GM18505 (cell line): ENCODE data around the gene RGS3.

Experiments
- ATAC-seq: cut with Tn5 transposase; IDR thresholded peaks from one replicate; pipeline ENCODE4 v1.9.1; 2021; ENCODE audit not compliant: unreplicated experiment
- POLR2A ChIP-seq: IDR thresholded peaks from 4 replicates; pipeline ENCODE4 v1.6.1; 2011; ENCODE audit warnings: borderline replicate concordance; ENCODE audit not compliant: insufficient read depth, insufficient read length; ENCODE audit errors: extremely low read depth

The RGS3 gene

DNA sequence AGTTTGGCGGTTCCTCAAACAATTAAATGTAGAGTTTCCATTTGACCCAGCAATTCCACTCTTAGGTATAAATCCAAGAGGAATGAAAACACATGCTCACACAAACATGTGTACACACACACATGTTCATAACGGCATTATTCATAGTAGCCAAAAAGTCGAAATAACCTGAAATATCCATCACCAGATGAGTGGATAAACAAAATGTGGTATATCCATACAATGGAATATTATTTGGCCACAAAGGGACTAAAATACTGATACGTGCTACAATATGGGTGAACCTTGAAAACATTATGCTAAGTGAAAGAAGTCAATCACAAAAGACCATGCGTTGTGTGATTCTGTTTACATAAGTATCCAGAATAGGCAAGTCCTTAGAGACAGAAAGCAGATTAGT, 8.7 kb downstream of the RGS3 start:
- no peak for ATAC-seq
- no peak for TF ChIP-seq POLR2A

DNA sequence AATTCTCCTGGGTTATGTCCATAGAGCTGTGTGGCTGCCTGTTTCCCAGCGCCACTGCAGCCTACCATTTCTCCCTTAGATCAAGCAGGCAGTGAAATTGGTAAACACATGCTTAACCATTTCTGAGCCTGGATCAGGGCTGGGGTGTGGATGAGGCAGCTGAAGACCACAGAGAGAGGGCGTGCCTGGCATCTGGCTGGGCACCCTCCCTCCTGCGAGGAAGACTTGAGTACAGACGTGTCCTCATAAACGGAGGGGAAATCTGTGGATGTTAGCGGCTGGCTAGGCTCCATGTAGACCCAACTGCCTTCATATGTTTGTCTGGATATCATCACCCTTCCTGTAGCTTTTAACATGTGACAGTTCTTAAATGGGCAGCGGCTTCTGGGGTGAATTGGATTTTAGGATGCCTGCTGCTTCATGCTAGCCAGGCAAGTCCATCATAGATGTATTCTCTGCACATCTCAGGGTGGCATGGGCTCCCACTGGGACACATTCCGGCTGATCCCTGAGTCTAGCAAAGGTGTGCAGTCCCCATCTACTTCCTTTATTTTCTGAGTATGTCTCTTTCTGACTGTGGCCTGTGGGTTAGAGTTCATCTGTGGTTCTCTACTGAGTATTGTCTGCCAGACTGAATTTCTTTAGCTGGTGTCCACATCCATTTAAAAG, 11.0 kb downstream of the RGS3 start:
- ATAC-seq, result no peak
- TF ChIP-seq POLR2A, result no peak

DNA sequence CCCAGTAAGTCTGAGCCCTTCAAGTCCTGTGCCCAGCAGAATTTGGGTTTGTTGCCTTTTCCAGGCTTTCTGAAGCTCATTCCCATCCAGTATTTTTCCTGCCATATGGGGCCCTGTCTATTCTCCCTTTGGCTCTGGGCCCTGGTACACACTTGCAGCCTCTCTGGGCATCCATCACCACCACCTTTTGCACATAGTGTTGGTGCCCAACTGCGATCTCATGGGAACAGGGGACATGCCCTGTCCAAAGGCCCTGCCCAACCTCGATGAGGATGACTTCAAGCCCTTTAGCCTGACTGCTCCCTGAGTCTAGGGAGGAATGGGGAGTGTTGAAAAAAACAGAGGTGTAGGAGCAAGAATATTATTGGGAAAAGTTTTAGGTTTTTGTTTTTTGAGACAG, 11.5 kb downstream of the RGS3 start:
- no peak for ATAC-seq
- TF ChIP-seq POLR2A, result no peak

DNA sequence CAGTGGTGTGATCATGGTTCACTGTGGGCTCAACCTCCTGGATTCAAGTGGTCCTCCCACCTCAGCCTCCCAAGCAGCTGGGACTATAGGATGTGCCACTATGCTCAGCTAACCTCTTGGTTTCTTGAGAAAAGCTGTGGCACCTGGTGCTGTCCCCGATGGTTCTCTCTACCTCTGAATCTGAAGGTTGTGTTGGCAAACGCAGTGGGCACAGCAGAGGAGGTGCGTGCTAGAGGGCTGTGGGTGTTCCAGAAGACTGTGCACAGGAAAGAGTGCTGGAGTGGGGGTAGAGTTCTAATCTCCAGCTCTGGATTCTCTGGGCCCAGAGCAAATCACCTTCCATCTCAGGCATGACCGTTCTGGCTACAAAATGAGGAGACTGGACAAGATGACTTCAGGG, 12.5 kb downstream of the RGS3 start:
- no peak for TF ChIP-seq POLR2A
- no peak for ATAC-seq

DNA sequence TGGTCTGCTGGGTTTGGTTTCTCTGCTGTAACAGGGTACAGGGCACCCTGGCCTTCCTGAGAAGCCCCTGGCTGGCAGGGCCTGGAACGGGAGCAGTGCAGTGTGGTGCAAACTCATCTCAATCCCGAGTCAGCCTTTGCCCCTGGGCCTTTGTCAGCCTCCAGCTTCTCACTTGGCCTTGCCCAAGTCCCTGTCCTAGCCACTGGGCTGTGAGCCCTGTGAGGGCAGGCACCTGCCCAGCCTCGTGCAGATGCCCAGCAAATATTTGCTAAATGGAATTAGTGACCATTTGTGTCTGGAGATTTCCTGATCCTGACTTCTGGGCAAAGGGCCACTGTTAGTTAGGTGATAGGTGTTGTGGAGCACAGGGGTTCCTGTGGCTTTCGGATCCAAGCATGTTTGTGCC, 13.0 kb downstream of the RGS3 start:
- no peak for ATAC-seq
- no peak for TF ChIP-seq POLR2A

DNA sequence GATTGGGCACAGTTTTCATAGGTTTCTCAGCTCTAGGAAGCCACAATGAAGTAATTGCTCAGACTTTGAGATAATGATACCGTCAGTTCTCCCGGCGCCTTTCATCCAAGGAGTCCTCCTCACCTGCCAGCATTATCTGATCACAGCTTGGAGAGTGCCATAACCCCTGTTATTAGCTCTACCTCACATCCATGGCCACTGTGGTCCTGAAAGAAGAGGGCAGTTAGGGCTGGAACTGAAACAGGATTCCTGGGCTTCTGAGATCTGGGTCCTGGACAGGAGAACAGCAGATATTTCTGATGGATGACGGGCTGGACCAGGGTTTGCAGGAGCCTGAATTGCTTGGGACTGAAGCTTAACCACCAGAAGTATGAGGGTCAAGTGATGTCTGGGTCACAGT, 13.5 kb downstream of the RGS3 start:
- no peak for TF ChIP-seq POLR2A
- no peak for ATAC-seq

DNA sequence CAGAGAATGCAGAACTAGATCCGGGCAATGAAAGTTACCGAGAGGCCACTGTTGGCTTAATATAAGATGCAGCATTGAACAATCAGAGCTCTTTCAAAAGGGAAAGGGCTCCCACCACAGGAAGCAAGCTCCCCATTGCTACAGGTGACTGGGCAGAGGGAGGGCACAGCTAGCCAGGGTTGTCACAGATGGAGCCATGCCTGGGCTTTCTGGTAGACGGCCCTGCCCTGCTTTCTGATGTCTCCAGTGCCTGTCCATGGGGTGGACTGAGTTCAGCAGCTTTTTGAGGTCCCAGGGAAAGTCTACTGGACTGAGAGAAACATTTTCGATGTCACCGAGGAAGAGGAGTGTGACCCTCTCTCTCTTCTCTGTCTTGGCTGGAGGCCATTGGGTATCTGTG, 14.1 kb downstream of the RGS3 start:
- ATAC-seq, result no peak
- no peak for TF ChIP-seq POLR2A

DNA sequence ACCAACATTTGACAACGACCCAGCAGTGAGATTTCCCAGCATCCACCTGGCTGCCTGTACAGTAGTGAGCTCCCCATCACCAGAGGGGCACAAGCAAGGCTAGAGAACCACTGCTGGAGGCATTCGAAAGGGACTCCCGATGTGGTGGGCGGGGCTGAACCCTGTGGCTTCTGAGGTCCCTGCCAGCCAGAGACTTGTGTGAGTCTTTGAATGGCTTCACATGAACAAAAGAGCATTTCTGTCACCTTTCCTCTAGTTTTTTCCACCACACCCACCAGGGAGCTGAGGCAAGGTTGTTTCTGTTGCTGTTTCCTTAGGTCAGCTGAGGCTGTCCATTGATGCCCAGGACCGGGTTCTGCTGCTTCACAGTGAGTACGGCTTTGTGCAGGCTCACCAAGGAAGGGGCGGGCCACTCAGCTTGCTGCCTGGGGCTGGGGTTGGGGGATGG, 15.7 kb downstream of the RGS3 start:
- ATAC-seq, result no peak
- TF ChIP-seq POLR2A, result no peak

DNA sequence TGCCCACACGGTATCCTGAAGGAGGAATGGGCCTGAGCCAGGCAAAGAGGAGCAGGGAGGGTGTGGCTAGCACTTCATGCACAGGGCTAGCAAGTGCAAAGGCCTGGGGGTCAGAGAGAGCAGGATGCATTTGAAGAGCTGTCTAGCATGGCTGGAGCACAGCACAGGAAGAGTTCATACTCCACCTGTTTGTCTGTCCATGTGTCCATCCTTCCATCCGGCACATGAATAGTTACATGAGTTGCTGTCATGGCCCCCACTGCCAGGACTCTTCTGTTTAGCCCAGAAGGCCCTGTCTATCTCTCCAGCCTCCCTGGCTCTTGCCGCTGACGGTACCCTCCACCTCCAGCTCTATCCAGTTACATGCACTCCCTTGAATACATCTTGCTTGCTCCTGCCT, 17.1 kb downstream of the RGS3 start:
- ATAC-seq, result no peak
- no peak for TF ChIP-seq POLR2A

DNA sequence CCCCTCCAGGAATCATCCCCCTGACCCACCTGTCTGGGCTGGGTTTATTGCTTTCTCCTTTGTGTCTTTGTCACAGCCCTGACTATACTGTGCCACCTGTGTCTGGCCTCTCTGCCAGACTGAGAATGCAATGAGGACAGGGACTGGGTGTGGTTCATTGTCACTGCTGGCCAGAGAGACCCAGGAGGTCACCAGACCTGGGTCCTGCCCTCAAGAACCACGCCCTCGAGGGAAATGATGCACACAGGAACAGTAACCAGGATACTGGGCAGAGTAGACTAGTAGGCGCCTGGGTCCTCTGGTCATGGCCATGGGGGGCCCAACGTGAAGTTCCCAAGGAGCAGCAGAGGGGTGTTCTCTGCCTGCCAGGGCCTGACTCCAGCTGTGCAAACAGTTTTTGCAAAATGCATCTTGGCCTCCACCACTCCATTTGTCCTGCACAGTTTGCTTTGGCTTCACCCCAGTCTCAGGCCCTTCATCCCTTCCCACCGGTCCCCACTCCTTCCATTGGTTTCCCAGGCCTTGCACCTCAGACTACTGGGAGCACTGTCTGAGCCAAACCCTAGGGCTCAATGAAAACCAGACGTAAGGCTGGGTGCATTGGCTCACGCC, 17.8 kb downstream of the RGS3 start:
- no peak for TF ChIP-seq POLR2A
- ATAC-seq, result no peak

DNA sequence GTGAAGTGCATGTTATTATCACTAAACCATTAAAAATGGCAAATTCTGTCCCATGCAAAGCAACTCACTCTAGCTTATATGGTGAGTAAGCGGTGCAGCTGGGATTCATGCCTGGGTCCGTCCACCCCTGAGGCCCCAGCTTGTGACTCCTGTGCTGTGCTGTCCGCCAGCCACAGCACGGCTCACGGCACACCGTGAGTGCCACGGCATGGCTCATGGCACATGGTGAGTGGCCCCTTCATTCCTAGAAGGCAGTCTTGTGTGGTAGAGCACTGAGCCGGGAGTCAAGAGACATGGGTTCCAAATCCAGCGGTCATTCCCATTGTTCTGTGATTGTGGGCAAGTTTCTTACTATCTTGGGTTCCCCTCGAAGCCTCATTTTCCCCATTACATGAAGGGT, 18.8 kb downstream of the RGS3 start:
- ATAC-seq, result no peak
- no peak for TF ChIP-seq POLR2A

DNA sequence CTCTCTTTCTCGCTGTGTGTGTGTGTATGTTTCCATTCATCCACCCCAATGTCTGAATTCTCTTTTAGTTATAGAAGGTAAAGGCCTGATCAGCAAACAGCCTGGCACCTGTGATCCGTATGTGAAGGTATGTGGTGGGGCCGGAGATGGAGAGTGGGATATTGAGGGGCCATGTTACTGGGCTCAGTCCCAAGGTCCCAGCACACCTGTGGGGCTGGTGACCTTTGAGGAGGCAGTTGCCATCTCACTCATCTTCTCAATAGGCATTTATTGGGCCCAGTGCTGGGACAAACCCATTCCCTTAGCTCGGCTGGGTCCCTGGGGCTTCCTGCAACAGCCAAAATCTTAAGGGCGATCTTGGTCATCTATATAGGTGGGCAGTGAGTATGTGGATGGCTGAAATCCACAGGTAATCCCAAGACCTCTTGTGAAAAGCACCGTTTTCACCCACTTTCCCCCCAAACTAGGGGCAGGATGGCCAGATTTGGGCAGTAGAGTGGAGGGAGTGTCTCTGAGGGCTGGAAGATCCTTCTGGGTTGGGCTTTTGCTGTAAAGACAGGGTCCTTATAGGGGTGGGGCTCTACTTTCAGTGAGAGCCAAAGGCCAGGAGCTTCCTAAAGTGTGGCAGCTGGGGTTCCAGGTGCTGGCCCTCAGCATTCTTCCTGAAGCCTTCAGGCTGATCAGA, 19.6 kb downstream of the RGS3 start:
- ATAC-seq, result no peak
- TF ChIP-seq POLR2A, result no peak

DNA sequence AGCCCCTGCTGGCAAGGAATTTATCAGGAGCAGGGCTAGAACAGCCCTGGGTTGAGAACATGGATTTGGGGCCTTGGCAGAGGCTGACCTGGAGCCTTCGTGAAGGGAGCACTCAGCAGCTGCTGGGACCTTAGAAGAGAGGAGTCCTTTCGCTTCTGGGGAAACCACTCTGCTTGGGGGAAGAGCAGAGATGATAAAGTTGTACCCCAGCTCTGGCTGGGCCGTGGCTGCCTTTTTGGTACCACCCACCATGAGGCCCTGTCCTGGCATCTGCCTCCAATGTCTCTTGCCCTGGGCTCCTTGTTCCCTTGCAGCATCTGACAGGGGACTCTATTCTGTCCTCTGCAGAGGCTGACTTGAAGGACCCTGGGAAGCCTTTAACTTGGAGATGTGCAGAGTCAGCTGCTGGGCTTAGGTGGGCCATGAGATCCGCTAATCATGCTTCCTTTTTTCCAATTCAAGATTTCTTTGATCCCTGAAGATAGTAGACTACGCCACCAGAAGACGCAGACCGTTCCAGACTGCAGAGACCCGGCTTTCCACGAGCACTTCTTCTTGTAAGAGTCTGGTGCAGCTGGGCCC, 20.2 kb downstream of the RGS3 start:
- no peak for ATAC-seq
- no peak for TF ChIP-seq POLR2A

DNA sequence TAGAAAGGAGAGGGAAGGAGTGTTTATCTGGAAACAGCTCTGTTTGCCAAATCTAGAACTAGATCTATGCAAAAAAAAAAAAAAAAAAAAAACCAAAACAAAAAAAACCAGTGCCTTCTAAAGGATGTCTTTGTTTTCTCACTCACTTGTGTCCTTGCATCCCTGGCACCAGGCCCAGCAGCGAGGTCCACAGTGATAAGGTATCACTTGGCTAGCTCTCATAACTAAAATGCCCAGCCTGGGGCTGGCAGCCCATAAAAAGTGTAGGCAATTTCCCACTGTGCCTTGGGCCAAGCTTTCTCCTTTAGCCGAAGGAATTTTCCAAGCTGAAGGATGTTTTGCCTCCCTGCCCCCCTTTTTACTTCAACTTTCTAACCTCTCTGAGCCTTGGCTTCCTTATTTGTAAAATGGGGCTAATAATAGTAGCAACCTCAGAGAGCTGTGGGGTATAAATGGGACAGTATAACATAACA, 20.8 kb downstream of the RGS3 start:
- no peak for ATAC-seq
- no peak for TF ChIP-seq POLR2A
